ENCODE data around the gene ULK1. TPM values are rescaled to one million over a fixed set of nuclear protein-coding genes. Genes with fewer than 3 reads are reported as not detected.
A peak's percentile ranks its signal among the peaks of the same experiment; 100 is the strongest.

The ULK1 gene
- total and polyA plus RNA-seq, 3 experiments from 2014 or later = 0.98 to 22.8 (median 18.7) TPM

DNA sequence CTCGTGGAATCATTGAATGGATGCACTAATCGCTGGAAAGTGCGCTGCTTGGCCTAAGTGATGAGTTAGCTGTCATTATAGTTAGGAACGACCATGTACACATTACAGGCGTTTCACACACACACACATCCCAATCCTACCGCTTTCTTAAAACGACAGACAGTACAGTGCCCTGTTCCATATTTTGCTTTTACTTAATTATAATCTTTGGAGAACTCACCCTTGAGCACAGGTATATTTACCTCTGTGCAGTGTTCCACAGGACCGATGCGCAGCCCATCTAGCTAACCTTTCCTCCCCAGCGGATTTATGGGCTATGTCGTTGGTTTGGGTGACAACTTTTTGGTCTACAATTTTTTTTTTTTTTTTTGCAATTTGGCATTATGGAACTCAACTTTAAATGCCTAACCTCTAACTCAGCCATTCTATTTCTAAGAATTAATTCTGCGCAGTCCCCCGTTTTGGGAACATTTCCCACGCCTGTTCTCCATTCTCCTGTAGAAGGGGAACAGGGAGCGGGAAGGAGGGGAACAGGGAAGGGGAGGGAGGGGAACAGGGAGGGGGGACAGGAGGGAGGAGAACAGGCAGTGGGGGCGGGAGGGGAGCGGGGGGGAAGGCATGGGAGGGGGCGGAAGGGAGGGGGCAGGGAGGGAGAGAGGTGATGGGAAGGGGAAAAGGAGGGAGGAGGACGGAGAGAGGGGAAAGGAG, 663 bp upstream of the ULK1 start:
- Mint-ChIP-seq H3K4me1 (peaks cover 9 to 27% (median 14%) of the 10 kb centered on the region in 3 donors), H3K9me3 (no peaks in the 10 kb centered on the region), H3K27me3 (peaks cover 0 to 6% of the 10 kb centered on the region in 2 donors), H3K36me3 (peaks cover 0 to 7% (median 0%) of the 10 kb centered on the region in 3 donors), H3K4me3 (peak overlapping the region; percentile 39 to 88 (median 70)), H3K27ac (peak overlapping the region; percentile 14 to 78 (median 45))
- no peaks in the 10 kb centered on the region for H3K9me3 ChIP-seq (ENCODE audit: low read length)
- no peaks in the 10 kb centered on the region for H3K27me3 ChIP-seq (ENCODE audit: insufficient read depth, low read length, poor library complexity, severe bottlenecking)
- no peaks in the 10 kb centered on the region for H3K36me3 ChIP-seq (ENCODE audit: insufficient read depth, low read length)
- no peak overlapping the region for H3K27ac ChIP-seq (ENCODE audit: low read depth, low read length)
- no peak for DNase-seq
- peaks cover 16% of the 10 kb centered on the region for H3K4me1 ChIP-seq (ENCODE audit: insufficient read depth, low read length)
- ChIA-PET CTCF (no interaction called here), POLR2A (no interaction called here)
- H3K4me3 ChIP-seq (ENCODE audit: low read length) = no peak overlapping the region

DNA sequence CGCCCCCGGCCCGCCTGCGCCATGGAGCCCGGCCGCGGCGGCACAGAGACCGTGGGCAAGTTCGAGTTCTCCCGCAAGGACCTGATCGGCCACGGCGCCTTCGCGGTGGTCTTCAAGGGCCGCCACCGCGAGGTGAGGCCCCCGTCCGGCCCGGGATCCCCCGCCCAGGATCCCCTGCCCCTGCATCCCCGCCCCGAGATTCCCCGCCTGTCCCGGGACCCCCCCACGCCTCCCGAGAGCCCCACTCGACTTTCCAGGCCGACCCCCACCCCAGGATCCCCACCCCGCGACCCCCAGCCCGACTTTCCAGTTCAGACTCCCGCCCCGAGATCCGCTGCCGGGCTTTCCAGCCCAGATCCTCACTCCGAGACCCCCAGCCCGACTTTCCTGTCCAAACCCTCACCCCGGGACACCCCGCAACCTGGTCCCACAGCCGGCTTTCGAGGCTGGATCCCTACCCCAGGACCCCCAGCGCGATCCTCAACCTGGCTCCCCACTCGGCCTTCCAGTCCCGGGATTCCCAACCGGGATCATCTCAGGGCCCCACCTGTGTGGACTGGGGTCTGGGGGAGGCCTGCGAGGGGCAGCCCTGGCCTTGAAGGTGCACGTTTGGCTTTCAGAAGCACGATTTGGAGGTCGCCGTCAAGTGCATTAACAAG, 688 bp downstream of the ULK1 start:
- Histone ChIP-seq H3K27me3 (ENCODE audit: insufficient read depth, low read length, poor library complexity, severe bottlenecking) (no peaks in the 10 kb centered on the region), H3K9me3 (ENCODE audit: low read length) (no peaks in the 10 kb centered on the region), H3K27ac (ENCODE audit: low read depth, low read length) (peak overlapping the region; percentile 59), H3K4me1 (ENCODE audit: insufficient read depth, low read length) (peaks cover 16% of the 10 kb centered on the region), H3K4me3 (ENCODE audit: low read length) (peak overlapping the region; percentile 70), H3K36me3 (ENCODE audit: insufficient read depth, low read length) (no peaks in the 10 kb centered on the region)
- Mint-ChIP-seq H3K36me3 (peaks cover 0 to 8% (median under 1%) of the 10 kb centered on the region in 3 donors), H3K27ac (peak overlapping the region; percentile 64 to 96 (median 85)), H3K4me1 (peaks cover 9 to 29% (median 15%) of the 10 kb centered on the region in 3 donors), H3K9me3 (no peaks in the 10 kb centered on the region), H3K4me3 (peak overlapping the region; percentile 82 to 91 (median 89)), H3K27me3 (peaks cover 0 to 2% of the 10 kb centered on the region in 2 donors)
- ChIA-PET POLR2A (no interaction called here), CTCF (no interaction called here)
- DNase-seq = no peak

DNA sequence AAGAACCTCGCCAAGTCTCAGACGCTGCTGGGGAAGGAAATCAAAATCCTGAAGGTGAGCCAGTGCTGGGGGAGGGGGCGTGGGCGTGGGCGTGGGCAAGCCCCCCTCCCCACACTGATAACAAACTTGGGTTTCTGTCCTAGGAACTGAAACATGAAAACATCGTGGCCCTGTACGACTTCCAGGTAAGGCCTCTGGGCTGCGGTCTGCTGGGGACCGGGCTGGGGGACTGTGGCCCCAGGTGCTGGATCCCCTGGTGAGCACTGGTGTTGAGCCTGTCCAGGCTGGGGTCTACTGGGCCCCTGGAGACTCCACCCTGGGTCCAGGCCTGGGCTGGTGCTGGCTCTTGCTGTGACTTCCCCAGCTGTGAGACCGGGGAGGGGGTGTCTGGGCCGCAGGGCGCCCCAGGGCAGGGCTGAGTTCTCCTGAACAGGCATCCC, 1.2 kb downstream of the ULK1 start:
- Mint-ChIP-seq H3K36me3 (peaks cover 0 to 9% (median 1%) of the 10 kb centered on the region in 3 donors), H3K4me1 (peaks cover 9 to 31% (median 17%) of the 10 kb centered on the region in 3 donors), H3K27me3 (peaks cover 0 to 2% of the 10 kb centered on the region in 2 donors), H3K27ac (peak overlapping the region; percentile 64 to 96 (median 85)), H3K9me3 (no peaks in the 10 kb centered on the region), H3K4me3 (peak overlapping the region; percentile 82 to 91 (median 89))
- Histone ChIP-seq H3K36me3 (ENCODE audit: insufficient read depth, low read length) (no peaks in the 10 kb centered on the region), H3K4me3 (ENCODE audit: low read length) (peak overlapping the region; percentile 70), H3K27me3 (ENCODE audit: insufficient read depth, low read length, poor library complexity, severe bottlenecking) (no peaks in the 10 kb centered on the region), H3K27ac (ENCODE audit: low read depth, low read length) (peak overlapping the region; percentile 59), H3K4me1 (ENCODE audit: insufficient read depth, low read length) (peaks cover 16% of the 10 kb centered on the region), H3K9me3 (ENCODE audit: low read length) (no peaks in the 10 kb centered on the region)
- peak in 2 of 5 donors; percentile 57 to 62 for DNase-seq
- CTCF ChIA-PET = no interaction called here
- POLR2A ChIA-PET = no interaction called here

DNA sequence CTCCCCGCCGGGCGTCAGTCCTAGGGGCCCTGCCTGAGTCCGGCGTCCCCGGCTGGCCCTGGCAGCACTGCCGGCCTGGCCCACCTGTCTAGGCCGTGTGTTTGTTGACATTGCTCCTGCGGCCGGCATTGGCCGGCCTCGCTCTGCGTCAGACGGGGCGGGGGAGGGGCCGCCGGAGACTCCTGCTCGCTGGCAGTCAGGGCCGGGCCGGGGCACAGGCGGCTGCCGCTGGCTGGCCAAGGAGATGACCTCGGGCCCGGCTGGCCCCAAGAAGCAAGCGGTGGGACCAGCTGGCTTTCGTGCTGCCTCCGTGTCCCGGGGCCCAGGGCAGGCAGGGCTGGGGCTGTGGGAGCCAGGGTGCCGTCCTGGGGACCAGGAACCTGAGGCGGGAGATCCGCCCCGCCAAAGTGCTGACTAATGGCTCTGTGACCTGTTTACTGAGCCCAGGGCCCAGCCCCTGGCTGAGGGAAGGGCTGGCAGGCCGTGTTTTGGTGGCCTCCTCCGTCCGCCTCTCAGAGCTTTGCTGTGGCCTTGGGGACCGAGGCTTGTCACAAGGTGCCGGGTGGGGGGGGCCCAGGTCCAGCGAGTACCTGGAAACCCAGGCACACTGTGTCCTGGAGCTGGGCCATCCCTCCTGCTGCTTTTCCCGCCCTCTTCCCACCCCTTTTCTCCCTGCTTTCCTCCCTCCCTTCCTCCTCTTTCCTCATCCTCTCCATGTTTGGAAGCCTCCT, 1.8 kb downstream of the ULK1 start:
- Mint-ChIP-seq H3K4me3 (peak overlapping the region; percentile 82 to 91 (median 89)), H3K27ac (peak overlapping the region in 5 of 8 donors; percentile 43 to 86 (median 74)), H3K27me3 (peaks cover 0 to 2% of the 10 kb centered on the region in 2 donors), H3K9me3 (no peaks in the 10 kb centered on the region), H3K36me3 (peaks cover 0 to 9% (median 1%) of the 10 kb centered on the region in 3 donors), H3K4me1 (peaks cover 9 to 31% (median 17%) of the 10 kb centered on the region in 3 donors)
- peak in 4 of 5 donors; percentile 46 to 63 (median 56) for DNase-seq
- no peaks in the 10 kb centered on the region for H3K9me3 ChIP-seq (ENCODE audit: low read length)
- H3K27ac ChIP-seq (ENCODE audit: low read depth, low read length) = peak overlapping the region; percentile 59
- H3K4me1 ChIP-seq (ENCODE audit: insufficient read depth, low read length) = peaks cover 16% of the 10 kb centered on the region
- H3K4me3 ChIP-seq (ENCODE audit: low read length) = peak overlapping the region; percentile 70
- no peaks in the 10 kb centered on the region for H3K36me3 ChIP-seq (ENCODE audit: insufficient read depth, low read length)
- no peaks in the 10 kb centered on the region for H3K27me3 ChIP-seq (ENCODE audit: insufficient read depth, low read length, poor library complexity, severe bottlenecking)
- ChIA-PET POLR2A (interaction anchor here (1.0 kb wide), 1 partner anchor 53 kb away, joined by 4 read pairs; the partner anchor contains the start of gene EP400), CTCF (no interaction called here)

DNA sequence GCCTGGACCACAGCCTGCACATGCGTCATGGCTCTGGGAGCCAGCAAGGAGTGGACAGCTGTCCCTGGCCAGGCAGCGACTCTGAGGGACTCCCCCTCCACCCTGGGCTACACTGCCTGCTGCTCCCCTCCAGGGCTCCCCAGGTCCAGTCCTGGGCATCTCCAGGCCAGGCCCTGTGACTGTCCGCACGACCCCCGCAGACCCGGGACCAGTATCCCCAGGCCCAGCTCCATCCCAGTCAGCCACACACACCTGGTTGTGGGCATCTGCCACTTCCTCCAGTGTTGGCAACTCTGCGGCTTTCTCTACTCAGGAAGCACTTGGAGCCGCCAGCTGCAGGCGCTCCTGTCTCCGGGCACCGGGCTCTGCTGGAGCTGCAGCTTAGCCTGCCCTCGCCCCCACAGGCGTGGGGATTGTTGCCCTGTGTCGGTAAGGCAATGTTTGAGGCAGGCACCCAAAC, 2.4 kb downstream of the ULK1 start:
- H3K4me3 Mint-ChIP-seq = peak overlapping the region; percentile 34 to 91 (median 89)
- ChIA-PET POLR2A (interaction anchor here (1.0 kb wide), 1 partner anchor 53 kb away, joined by 4 read pairs; the partner anchor contains the start of gene EP400), CTCF (no interaction called here)
- peak overlapping the region in 3 of 8 donors; percentile 36 to 56 (median 43) for H3K27ac Mint-ChIP-seq
- no peaks in the 10 kb centered on the region for H3K9me3 Mint-ChIP-seq
- peaks cover 0 to 2% of the 10 kb centered on the region in 2 donors for H3K27me3 Mint-ChIP-seq
- DNase-seq = no peak
- Histone ChIP-seq H3K36me3 (ENCODE audit: insufficient read depth, low read length) (no peaks in the 10 kb centered on the region), H3K9me3 (ENCODE audit: low read length) (no peaks in the 10 kb centered on the region), H3K27ac (ENCODE audit: low read depth, low read length) (peak overlapping the region; percentile 59), H3K4me1 (ENCODE audit: insufficient read depth, low read length) (peaks cover 16% of the 10 kb centered on the region), H3K4me3 (ENCODE audit: low read length) (peak overlapping the region; percentile 70), H3K27me3 (ENCODE audit: insufficient read depth, low read length, poor library complexity, severe bottlenecking) (no peaks in the 10 kb centered on the region)
- H3K4me1 Mint-ChIP-seq = peaks cover 9 to 37% (median 17%) of the 10 kb centered on the region in 3 donors
- peaks cover 0 to 9% (median 1%) of the 10 kb centered on the region in 3 donors for H3K36me3 Mint-ChIP-seq

DNA sequence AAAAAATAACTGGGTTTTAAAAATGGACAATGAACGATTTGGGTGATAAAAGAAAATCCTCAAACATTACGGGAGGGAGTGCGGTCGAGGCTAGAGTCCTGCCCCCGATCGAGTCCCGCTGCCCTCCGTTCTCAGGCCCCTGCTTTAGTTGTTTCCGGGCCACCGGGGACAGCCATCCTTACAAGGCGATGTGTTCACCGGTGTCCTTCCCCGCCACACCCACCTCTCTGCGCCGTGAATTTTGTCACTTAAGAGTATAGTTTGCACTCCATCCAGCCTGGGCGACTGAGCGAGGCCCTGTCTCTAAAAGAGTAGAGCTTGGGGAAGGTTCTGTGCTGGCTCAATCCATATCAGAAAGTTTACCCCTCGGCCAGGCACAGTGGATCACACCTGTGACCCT, 2.9 kb downstream of the ULK1 start:
- DNase-seq = no peak

DNA sequence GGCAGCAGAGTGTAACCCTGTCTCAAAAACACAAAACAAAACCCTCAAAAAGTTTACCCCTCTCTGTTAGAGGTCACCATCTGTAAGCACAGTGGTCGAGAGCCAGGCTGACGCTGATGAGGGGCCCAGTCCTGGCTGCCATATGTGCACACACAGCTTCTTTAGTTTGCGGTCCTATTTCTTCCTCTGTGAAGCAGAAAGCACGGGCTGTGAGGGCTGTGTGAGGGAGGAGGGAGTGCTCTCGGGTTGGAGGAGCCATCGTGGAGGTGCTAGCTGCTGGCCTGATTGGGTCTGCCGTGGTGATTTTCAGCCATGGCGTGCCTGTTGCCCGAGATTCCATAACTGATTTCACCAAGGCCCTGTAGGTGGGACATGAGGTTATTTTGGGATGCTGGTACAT, 3.5 kb downstream of the ULK1 start:
- Histone ChIP-seq H3K4me3 (ENCODE audit: low read length) (no peak overlapping the region), H3K27me3 (ENCODE audit: insufficient read depth, low read length, poor library complexity, severe bottlenecking) (no peaks in the 10 kb centered on the region), H3K9me3 (ENCODE audit: low read length) (no peaks in the 10 kb centered on the region), H3K27ac (ENCODE audit: low read depth, low read length) (no peak overlapping the region), H3K36me3 (ENCODE audit: insufficient read depth, low read length) (no peaks in the 10 kb centered on the region), H3K4me1 (ENCODE audit: insufficient read depth, low read length) (peaks cover 16% of the 10 kb centered on the region)
- peak overlapping the region in 2 of 8 donors; percentile 60 to 87 for H3K27ac Mint-ChIP-seq
- H3K27me3 Mint-ChIP-seq = peaks cover 0 to 2% of the 10 kb centered on the region in 2 donors
- ChIA-PET CTCF (no interaction called here), POLR2A (no interaction called here)
- H3K36me3 Mint-ChIP-seq = peaks cover 0 to 9% (median 1%) of the 10 kb centered on the region in 3 donors
- no peak for DNase-seq
- H3K4me1 Mint-ChIP-seq = peaks cover 9 to 44% (median 17%) of the 10 kb centered on the region in 3 donors
- peak overlapping the region in 4 of 7 donors; percentile 28 to 78 (median 36) for H3K4me3 Mint-ChIP-seq
- H3K9me3 Mint-ChIP-seq = no peaks in the 10 kb centered on the region

More for the DNA sequence above, 2.9 kb downstream of the ULK1 start:
- H3K36me3 Mint-ChIP-seq = peaks cover 0 to 9% (median 1%) of the 10 kb centered on the region in 3 donors
- H3K27me3 ChIP-seq (ENCODE audit: insufficient read depth, low read length, poor library complexity, severe bottlenecking) = no peaks in the 10 kb centered on the region
- no peak overlapping the region for H3K4me3 ChIP-seq (ENCODE audit: low read length)
- POLR2A ChIA-PET = no interaction called here
- CTCF ChIA-PET = no interaction called here
- H3K9me3 ChIP-seq (ENCODE audit: low read length) = no peaks in the 10 kb centered on the region
- H3K9me3 Mint-ChIP-seq = no peaks in the 10 kb centered on the region
- no peak overlapping the region for H3K27ac ChIP-seq (ENCODE audit: low read depth, low read length)
- H3K4me1 ChIP-seq (ENCODE audit: insufficient read depth, low read length) = peaks cover 16% of the 10 kb centered on the region
- H3K36me3 ChIP-seq (ENCODE audit: insufficient read depth, low read length) = no peaks in the 10 kb centered on the region
- H3K4me1 Mint-ChIP-seq = peaks cover 9 to 39% (median 17%) of the 10 kb centered on the region in 3 donors
- H3K27ac Mint-ChIP-seq = peak overlapping the region in 3 of 8 donors; percentile 36 to 64 (median 60)
- peak overlapping the region; percentile 34 to 82 (median 53) for H3K4me3 Mint-ChIP-seq
- peaks cover 0 to 2% of the 10 kb centered on the region in 2 donors for H3K27me3 Mint-ChIP-seq
